ENCODE data around the gene ITCH. TPM values are rescaled to one million over a fixed set of nuclear protein-coding genes. Genes with fewer than 3 reads are reported as not detected.

ITCH gene
- total and polyA plus RNA-seq, 2 experiments from 2014 or later: 22.1 to 61.2 TPM

DNA sequence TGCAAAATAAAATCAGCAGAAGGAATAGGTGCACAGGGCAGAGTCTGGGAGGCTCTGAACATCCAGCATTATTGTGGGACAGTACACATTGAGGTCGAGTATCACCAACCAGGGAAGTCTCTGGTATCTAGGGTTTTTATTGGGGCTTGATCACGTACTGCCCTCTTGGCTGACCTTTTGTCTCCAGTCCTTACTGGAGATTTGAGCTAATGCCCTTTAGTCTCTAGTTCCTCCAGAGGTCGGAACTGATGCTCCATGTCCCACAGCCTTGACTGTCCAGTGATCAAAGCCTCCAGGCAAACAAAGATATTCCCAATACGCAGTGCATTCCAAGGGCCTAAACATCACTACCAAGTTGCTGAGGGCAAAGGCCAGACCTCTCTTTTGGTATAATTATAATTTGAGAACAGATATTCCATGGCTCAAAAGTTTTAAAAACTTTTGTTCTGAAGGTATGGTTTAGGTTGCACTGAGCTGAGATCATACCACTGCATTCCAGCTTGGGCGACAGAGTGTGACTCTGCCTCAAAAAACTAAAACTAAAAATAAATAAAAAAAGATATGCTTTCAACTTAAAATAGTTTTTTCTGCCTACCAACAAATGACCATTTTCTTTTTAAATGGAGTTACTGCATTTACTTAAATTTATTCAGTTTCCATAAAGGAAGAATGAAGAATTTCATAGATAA is 96.3 kb downstream of the ITCH start:
- DNase-seq (ENCODE audit: low spot score): no peak
- Histone ChIP-seq H2AFZ (no peak overlapping the region), H3K9me3 (ENCODE audit: low read depth) (no peaks in the 10 kb centered on the region), H3K27ac (no peak overlapping the region), H3K79me2 (peaks cover 16% of the 10 kb centered on the region), H3K9me2 (replicated peaks; ENCODE audit: insufficient read depth) (no peaks in the 10 kb centered on the region), H3K27me3 (no peaks in the 10 kb centered on the region), H3K4me3 (no peak overlapping the region), H3K4me1 (ENCODE audit: insufficient read depth) (no peaks in the 10 kb centered on the region), H4K20me1 (ENCODE audit: insufficient read depth, poor library complexity, severe bottlenecking) (no peaks in the 10 kb centered on the region), H3K36me3 (replicated peaks; ENCODE audit: insufficient read depth, low read depth) (no peaks in the 10 kb centered on the region), H3K4me2 (no peak overlapping the region)
- no peak for TF ChIP-seq EZH2phosphoT487 (IDR thresholded peaks at IDR 0.05; ENCODE audit: low read depth, severe bottlenecking, unreplicated experiment)
- TF ChIP-seq EZH2 (IDR thresholded peaks at IDR 0.05; ENCODE audit: borderline replicate concordance): no peak
- TF ChIP-seq, protein P1, sequence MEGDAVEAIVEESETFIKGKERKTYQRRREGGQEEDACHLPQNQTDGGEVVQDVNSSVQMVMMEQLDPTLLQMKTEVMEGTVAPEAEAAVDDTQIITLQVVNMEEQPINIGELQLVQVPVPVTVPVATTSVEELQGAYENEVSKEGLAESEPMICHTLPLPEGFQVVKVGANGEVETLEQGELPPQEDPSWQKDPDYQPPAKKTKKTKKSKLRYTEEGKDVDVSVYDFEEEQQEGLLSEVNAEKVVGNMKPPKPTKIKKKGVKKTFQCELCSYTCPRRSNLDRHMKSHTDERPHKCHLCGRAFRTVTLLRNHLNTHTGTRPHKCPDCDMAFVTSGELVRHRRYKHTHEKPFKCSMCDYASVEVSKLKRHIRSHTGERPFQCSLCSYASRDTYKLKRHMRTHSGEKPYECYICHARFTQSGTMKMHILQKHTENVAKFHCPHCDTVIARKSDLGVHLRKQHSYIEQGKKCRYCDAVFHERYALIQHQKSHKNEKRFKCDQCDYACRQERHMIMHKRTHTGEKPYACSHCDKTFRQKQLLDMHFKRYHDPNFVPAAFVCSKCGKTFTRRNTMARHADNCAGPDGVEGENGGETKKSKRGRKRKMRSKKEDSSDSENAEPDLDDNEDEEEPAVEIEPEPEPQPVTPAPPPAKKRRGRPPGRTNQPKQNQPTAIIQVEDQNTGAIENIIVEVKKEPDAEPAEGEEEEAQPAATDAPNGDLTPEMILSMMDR (IDR thresholded peaks at IDR 0.05; ENCODE audit: poor library complexity): no peak
- WGBS (ENCODE audit: low lambda C conversion rate, missing lambda C conversion rate): 89% methylated on average over 5 of the region's 5 CpGs

DNA sequence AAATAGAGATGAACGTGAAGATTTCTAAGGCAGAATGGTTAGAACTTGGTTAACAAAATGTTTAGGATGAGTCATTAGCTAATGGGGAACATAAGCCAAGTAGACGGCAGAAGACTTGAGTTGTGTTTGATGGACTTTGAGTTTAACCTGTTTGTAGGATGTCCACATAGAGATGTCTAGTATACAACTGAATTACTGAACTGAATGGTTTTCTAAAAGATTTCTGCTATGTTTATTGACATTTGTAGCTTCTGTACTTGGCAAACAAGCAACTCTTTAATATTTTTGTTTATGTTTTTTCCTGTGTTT is 98.7 kb downstream of the ITCH start:
- TF ChIP-seq EZH2 (IDR thresholded peaks at IDR 0.05; ENCODE audit: borderline replicate concordance): no peak
- no peak for TF ChIP-seq EZH2phosphoT487 (IDR thresholded peaks at IDR 0.05; ENCODE audit: low read depth, severe bottlenecking, unreplicated experiment)
- TF ChIP-seq, protein P1 (IDR thresholded peaks at IDR 0.05; ENCODE audit: poor library complexity): no peak
- no peaks in the 10 kb centered on the region for H3K9me3 ChIP-seq (ENCODE audit: low read depth)
- no peaks in the 10 kb centered on the region for H4K20me1 ChIP-seq (ENCODE audit: insufficient read depth, poor library complexity, severe bottlenecking)
- no peaks in the 10 kb centered on the region for H3K27me3 ChIP-seq
- H2AFZ ChIP-seq: no peak overlapping the region
- no peak overlapping the region for H3K27ac ChIP-seq
- H3K36me3 ChIP-seq (replicated peaks; ENCODE audit: insufficient read depth, low read depth): no peaks in the 10 kb centered on the region
- no peak overlapping the region for H3K4me2 ChIP-seq
- no peak for DNase-seq (ENCODE audit: low spot score)
- H3K4me3 ChIP-seq: no peak overlapping the region
- H3K9me2 ChIP-seq (replicated peaks; ENCODE audit: insufficient read depth): no peaks in the 10 kb centered on the region
- WGBS (ENCODE audit: low lambda C conversion rate, missing lambda C conversion rate): 63% methylated on average over 2 of the region's 2 CpGs
- no peaks in the 10 kb centered on the region for H3K4me1 ChIP-seq (ENCODE audit: insufficient read depth)
- peaks cover 30% of the 10 kb centered on the region for H3K79me2 ChIP-seq

DNA sequence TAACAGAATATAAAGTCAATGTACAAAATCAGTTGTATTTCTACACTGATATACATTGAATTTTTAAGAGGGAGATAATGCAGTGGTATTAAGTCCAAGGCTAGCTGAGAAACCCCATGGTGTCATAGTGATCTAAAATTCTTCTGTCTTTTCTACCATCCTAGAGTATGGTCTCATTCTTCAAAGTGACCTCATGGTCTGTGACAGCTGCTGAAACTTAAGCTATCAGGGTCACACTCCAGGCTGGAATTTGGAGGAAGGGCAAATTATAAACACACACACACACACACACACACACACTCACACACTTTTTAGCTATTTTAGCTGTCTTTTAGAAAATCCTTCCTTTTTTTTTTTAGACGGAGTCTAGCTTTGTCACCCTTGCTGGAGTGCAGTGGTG is 105.9 kb downstream of the ITCH start:
- Histone ChIP-seq H3K9me2 (replicated peaks; ENCODE audit: insufficient read depth) (no peaks in the 10 kb centered on the region), H3K4me3 (no peak overlapping the region), H3K36me3 (replicated peaks; ENCODE audit: insufficient read depth, low read depth) (no peaks in the 10 kb centered on the region), H4K20me1 (ENCODE audit: insufficient read depth, poor library complexity, severe bottlenecking) (no peaks in the 10 kb centered on the region), H3K9me3 (ENCODE audit: low read depth) (no peaks in the 10 kb centered on the region), H3K4me2 (no peak overlapping the region), H3K27me3 (no peaks in the 10 kb centered on the region), H3K4me1 (ENCODE audit: insufficient read depth) (peaks cover 5% of the 10 kb centered on the region), H3K27ac (no peak overlapping the region), H3K79me2 (peaks cover 36% of the 10 kb centered on the region), H2AFZ (no peak overlapping the region)
- no peak for DNase-seq (ENCODE audit: low spot score)
- TF ChIP-seq EZH2 (IDR thresholded peaks at IDR 0.05; ENCODE audit: borderline replicate concordance): no peak
- TF ChIP-seq, protein P1 (IDR thresholded peaks at IDR 0.05; ENCODE audit: poor library complexity): no peak
- TF ChIP-seq EZH2phosphoT487 (IDR thresholded peaks at IDR 0.05; ENCODE audit: low read depth, severe bottlenecking, unreplicated experiment): no peak
- WGBS (ENCODE audit: low lambda C conversion rate, missing lambda C conversion rate): 63% methylated on average over 1 of the region's 1 CpG
